ENCODE measurements around the gene DNAJB7. TPM values are rescaled to one million over a fixed set of nuclear protein-coding genes. Genes with fewer than 3 reads are reported as not detected.

Gene DNAJB7
- total and polyA plus RNA-seq, 2 donors (not counting 1 experiment from before 2014, with no cell fraction given), result not detected

DNA sequence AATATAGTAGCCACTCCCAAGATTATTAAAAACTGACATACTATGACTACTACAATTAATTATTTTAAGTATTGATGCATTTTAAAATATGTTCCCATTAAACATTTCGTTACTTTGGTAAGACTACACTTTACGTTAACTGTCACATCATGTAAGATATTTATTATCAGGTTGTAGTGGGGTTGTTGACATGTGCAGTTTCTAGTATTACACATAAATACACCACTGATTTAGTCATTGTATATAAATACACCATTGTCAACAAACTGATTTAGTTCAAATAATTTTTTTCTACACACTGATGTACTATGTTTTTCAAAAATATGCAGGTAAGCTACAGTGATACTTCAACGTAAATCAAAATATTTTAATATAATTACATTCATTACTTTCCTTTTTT lies 17.0 kb downstream of the DNAJB7 start:
- no peak for DNase-seq (ENCODE audit: low read depth in 2 of 2)
- H3K4me1 ChIP-seq (ENCODE audit: control insufficient read depth, extremely low read depth, insufficient read depth, low read length), result no peaks in the 10 kb centered on the region
- no peak overlapping the region for H3K9ac ChIP-seq (ENCODE audit: insufficient read depth, low read length)
- H3K4me3 ChIP-seq (replicated peaks in 1 of 4; ENCODE audit: control extremely low read depth in 1 of 4, insufficient read depth in 1 of 4, low read depth in 3 of 4, low read length in 4 of 4), result no peak overlapping the region
- peaks cover 15% of the 10 kb centered on the region for H3K79me2 ChIP-seq (ENCODE audit: control insufficient read depth, insufficient read depth, low read length)
- no peaks in the 10 kb centered on the region for H3K9me3 ChIP-seq (ENCODE audit: control insufficient read depth, insufficient read depth, low read depth, low read length)
- TF ChIP-seq, protein P1, sequence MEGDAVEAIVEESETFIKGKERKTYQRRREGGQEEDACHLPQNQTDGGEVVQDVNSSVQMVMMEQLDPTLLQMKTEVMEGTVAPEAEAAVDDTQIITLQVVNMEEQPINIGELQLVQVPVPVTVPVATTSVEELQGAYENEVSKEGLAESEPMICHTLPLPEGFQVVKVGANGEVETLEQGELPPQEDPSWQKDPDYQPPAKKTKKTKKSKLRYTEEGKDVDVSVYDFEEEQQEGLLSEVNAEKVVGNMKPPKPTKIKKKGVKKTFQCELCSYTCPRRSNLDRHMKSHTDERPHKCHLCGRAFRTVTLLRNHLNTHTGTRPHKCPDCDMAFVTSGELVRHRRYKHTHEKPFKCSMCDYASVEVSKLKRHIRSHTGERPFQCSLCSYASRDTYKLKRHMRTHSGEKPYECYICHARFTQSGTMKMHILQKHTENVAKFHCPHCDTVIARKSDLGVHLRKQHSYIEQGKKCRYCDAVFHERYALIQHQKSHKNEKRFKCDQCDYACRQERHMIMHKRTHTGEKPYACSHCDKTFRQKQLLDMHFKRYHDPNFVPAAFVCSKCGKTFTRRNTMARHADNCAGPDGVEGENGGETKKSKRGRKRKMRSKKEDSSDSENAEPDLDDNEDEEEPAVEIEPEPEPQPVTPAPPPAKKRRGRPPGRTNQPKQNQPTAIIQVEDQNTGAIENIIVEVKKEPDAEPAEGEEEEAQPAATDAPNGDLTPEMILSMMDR (conservative IDR thresholded peaks at IDR 0.05 in 1 of 2, IDR thresholded peaks at IDR 0.05 in 1 of 2; ENCODE audit: low read depth in 1 of 2, low read length in 2 of 2), result no peak
- TF ChIP-seq EZH2 (IDR thresholded peaks at IDR 0.05; ENCODE audit: low read length, missing control alignments), result no peak
- H3K27ac ChIP-seq (ENCODE audit: insufficient read depth, low read length), result no peak overlapping the region
- H3K27me3 ChIP-seq (ENCODE audit: control insufficient read depth, insufficient read depth, low read length), result no peaks in the 10 kb centered on the region
- H4K20me1 ChIP-seq (ENCODE audit: control insufficient read depth, extremely low read depth, insufficient read depth, low read length), result no peaks in the 10 kb centered on the region
- peaks cover 8% of the 10 kb centered on the region for H3K36me3 ChIP-seq (ENCODE audit: control insufficient read depth, insufficient read depth, low read length)
- no peak overlapping the region for H2AFZ ChIP-seq (ENCODE audit: low read length)
- no peak overlapping the region for H3K4me2 ChIP-seq (ENCODE audit: extremely low read depth, insufficient read depth, low read length)

DNA sequence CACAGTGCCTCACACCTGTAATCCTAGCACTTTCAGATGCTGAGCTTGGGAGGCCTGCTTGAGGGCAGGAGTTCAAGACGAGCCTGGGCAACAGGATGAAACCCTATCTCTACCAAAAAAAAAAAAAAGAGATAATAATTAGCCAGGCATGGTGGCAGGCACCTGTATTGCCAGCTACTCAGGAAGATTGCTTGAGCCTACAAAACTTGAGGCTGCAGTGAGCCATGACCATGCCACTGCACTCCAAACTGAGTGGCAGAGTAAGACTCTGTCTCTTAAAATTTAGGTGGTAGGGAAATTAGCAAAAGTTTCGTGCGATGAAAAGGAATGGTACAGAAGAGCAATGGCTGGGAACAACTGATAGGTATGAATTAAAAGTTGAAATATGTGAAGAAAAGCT lies 23.4 kb downstream of the DNAJB7 start:
- Histone ChIP-seq H3K4me1 (ENCODE audit: control insufficient read depth, extremely low read depth, insufficient read depth, low read length) (no peaks in the 10 kb centered on the region), H3K79me2 (ENCODE audit: control insufficient read depth, insufficient read depth, low read length) (peaks cover 11% of the 10 kb centered on the region), H3K36me3 (ENCODE audit: control insufficient read depth, insufficient read depth, low read length) (peaks cover 5% of the 10 kb centered on the region), H2AFZ (ENCODE audit: low read length) (no peak overlapping the region), H3K9ac (ENCODE audit: insufficient read depth, low read length) (no peak overlapping the region), H3K27me3 (ENCODE audit: control insufficient read depth, insufficient read depth, low read length) (no peaks in the 10 kb centered on the region), H4K20me1 (ENCODE audit: control insufficient read depth, extremely low read depth, insufficient read depth, low read length) (no peaks in the 10 kb centered on the region), H3K9me3 (ENCODE audit: control insufficient read depth, insufficient read depth, low read depth, low read length) (no peaks in the 10 kb centered on the region), H3K4me3 (replicated peaks in 1 of 4; ENCODE audit: control extremely low read depth in 1 of 4, insufficient read depth in 1 of 4, low read depth in 3 of 4, low read length in 4 of 4) (no peak overlapping the region), H3K4me2 (ENCODE audit: extremely low read depth, insufficient read depth, low read length) (no peak overlapping the region), H3K27ac (ENCODE audit: insufficient read depth, low read length) (no peak overlapping the region)
- DNase-seq (ENCODE audit: low read depth in 2 of 2), result no peak
- TF ChIP-seq, protein P1 (conservative IDR thresholded peaks at IDR 0.05 in 1 of 2, IDR thresholded peaks at IDR 0.05 in 1 of 2; ENCODE audit: low read depth in 1 of 2, low read length in 2 of 2), result no peak
- TF ChIP-seq EZH2 (IDR thresholded peaks at IDR 0.05; ENCODE audit: low read length, missing control alignments), result no peak

DNA sequence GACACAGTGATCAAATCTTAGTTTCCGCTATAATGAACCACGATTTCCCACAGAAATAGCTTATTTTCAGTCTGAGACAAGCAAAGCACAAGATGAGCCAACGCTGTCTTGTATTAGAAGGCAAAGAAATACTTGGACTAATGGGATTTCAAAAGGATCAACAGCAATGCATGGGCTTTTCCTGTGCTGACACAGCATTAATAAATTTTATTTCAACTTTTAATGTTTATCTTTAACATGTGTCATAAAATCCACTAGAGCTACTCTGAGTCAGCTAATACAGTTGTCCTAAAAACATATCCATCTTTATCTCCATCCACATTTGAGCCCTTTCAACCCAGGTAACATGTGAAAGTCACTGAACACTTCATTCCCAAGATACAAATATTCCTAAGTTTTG lies 27.3 kb downstream of the DNAJB7 start:
- H3K9me3 ChIP-seq (ENCODE audit: control insufficient read depth, insufficient read depth, low read depth, low read length), result no peaks in the 10 kb centered on the region
- H4K20me1 ChIP-seq (ENCODE audit: control insufficient read depth, extremely low read depth, insufficient read depth, low read length), result no peaks in the 10 kb centered on the region
- no peak for DNase-seq (ENCODE audit: low read depth in 2 of 2)
- no peak overlapping the region for H3K4me2 ChIP-seq (ENCODE audit: extremely low read depth, insufficient read depth, low read length)
- H3K4me1 ChIP-seq (ENCODE audit: control insufficient read depth, extremely low read depth, insufficient read depth, low read length), result no peaks in the 10 kb centered on the region
- no peak overlapping the region for H3K27ac ChIP-seq (ENCODE audit: insufficient read depth, low read length)
- no peak overlapping the region for H3K4me3 ChIP-seq (replicated peaks in 1 of 4; ENCODE audit: control extremely low read depth in 1 of 4, insufficient read depth in 1 of 4, low read depth in 3 of 4, low read length in 4 of 4)
- peaks cover 6% of the 10 kb centered on the region for H3K79me2 ChIP-seq (ENCODE audit: control insufficient read depth, insufficient read depth, low read length)
- no peak overlapping the region for H2AFZ ChIP-seq (ENCODE audit: low read length)
- H3K27me3 ChIP-seq (ENCODE audit: control insufficient read depth, insufficient read depth, low read length), result no peaks in the 10 kb centered on the region
- TF ChIP-seq, protein P1 (conservative IDR thresholded peaks at IDR 0.05 in 1 of 2, IDR thresholded peaks at IDR 0.05 in 1 of 2; ENCODE audit: low read depth in 1 of 2, low read length in 2 of 2), result no peak
- no peak for TF ChIP-seq EZH2 (IDR thresholded peaks at IDR 0.05; ENCODE audit: low read length, missing control alignments)
- H3K9ac ChIP-seq (ENCODE audit: insufficient read depth, low read length), result no peak overlapping the region
- peaks cover 5% of the 10 kb centered on the region for H3K36me3 ChIP-seq (ENCODE audit: control insufficient read depth, insufficient read depth, low read length)

Data from fibroblast of lung (primary cell).